EH (cell line): ENCODE data around the gene SPATA16.
"Not testable (repeated sequence)": the region's sequence is repeated elsewhere in the genome, so short reads cannot be mapped to it uniquely, and the experiment has no call there.

ENCODE experiments used
- DNase-seq: peaks from one replicate; pipeline ENCODE4 v3.0.0-alpha.2; 2015; ENCODE audit warnings: low read depth

Gene SPATA16

GRCh38 chr3:173140986-173141385 is at the start of gene SPATA16:
SPATA16 (minus strand) TSS chr3:173141235; CDS start chr3:173117731, 23,504 bp downstream.
- no peak for DNase-seq

- not testable (repeated sequence) for DNase-seq
These were observed 42.0 kb upstream of the SPATA16 start for GRCh38 chr3:173183022-173183421.

- no peak for DNase-seq
These were observed 32.6 kb upstream of the SPATA16 start for GRCh38 chr3:173173652-173174051.

- not testable (repeated sequence) for DNase-seq
These were observed 18.1 kb upstream of the SPATA16 start for GRCh38 chr3:173159139-173159538.

- not testable (repeated sequence) for DNase-seq
These were observed 15.5 kb upstream of the SPATA16 start for GRCh38 chr3:173156533-173156932.

GRCh38 chr3:173153631-173154030 is 12.6 kb upstream of the SPATA16 start:
- no peak for DNase-seq

GRCh38 chr3:173139420-173139819 is 1.6 kb downstream of the SPATA16 start:
- no peak for DNase-seq

GRCh38 chr3:173138026-173138425 is 3.0 kb downstream of the SPATA16 start:
- DNase-seq, result no peak

GRCh38 chr3:173135059-173135458 is 6.0 kb downstream of the SPATA16 start:
- DNase-seq, result peak; percentile 9

GRCh38 chr3:173128633-173129032 is 12.4 kb downstream of the SPATA16 start:
- DNase-seq, result no peak

GRCh38 chr3:173111321-173111720 is 29.7 kb downstream of the SPATA16 start:
- no peak for DNase-seq

- DNase-seq, result no peak
These were observed 31.9 kb downstream of the SPATA16 start for GRCh38 chr3:173109143-173109542.

- DNase-seq, result no peak
These were observed 37.6 kb downstream of the SPATA16 start for GRCh38 chr3:173103469-173103868.

- DNase-seq, result no peak
These were observed 42.1 kb downstream of the SPATA16 start for GRCh38 chr3:173098959-173099358.

- DNase-seq, result peak; percentile 32
These were observed 43.8 kb downstream of the SPATA16 start for GRCh38 chr3:173096994-173097785.

- DNase-seq, result no peak
These were observed 44.9 kb downstream of the SPATA16 start for GRCh38 chr3:173096140-173096539.

- no peak for DNase-seq
These were observed 49.0 kb downstream of the SPATA16 start for GRCh38 chr3:173092038-173092437.

- no peak for DNase-seq
These were observed 50.5 kb downstream of the SPATA16 start for GRCh38 chr3:173090492-173090891.

- DNase-seq, result no peak
These were observed 51.8 kb downstream of the SPATA16 start for GRCh38 chr3:173089283-173089682.

- DNase-seq, result no peak
These were observed 62.5 kb downstream of the SPATA16 start for GRCh38 chr3:173078525-173078924.

- DNase-seq, result peak; percentile 40
These were observed 74.7 kb downstream of the SPATA16 start for GRCh38 chr3:173066044-173067004.

- peak; percentile 4 for DNase-seq
These were observed 75.5 kb downstream of the SPATA16 start for GRCh38 chr3:173065543-173065981.

GRCh38 chr3:173064631-173065030 is 76.4 kb downstream of the SPATA16 start:
- no peak for DNase-seq
